T-helper 1 cell treated with Interleukin-12 subunit alpha and Interleukin-12 subunit beta and Interleukin-4 antibody, amounts not matched to agents 30 μg/mL and 1 μg/mL, for 36 hours (primary cell): Measurements from ENCODE around the gene B4GALT4.
A peak's percentile ranks its signal among the peaks of the same experiment; 100 is the strongest.
"Not testable (repeated sequence)": the region's sequence is repeated elsewhere in the genome, so short reads cannot be mapped to it uniquely, and the experiment has no call there.

Source experiments
- H3K27ac Mint-ChIP-seq: one replicate; pipeline ENCODE4 v1.8.0; 2021; ENCODE audit warnings: mild to moderate bottlenecking, mixed read lengths
- H3K27me3 Mint-ChIP-seq: one replicate; pipeline ENCODE4 v1.8.0; 2021; ENCODE audit warnings: low read depth, mixed read lengths
- H3K36me3 Mint-ChIP-seq: one replicate; pipeline ENCODE4 v1.8.0; 2021; ENCODE audit warnings: low read depth, mixed read lengths
- H3K4me1 Mint-ChIP-seq: one replicate; pipeline ENCODE4 v1.8.0; 2021; ENCODE audit warnings: low read depth, mixed read lengths
- H3K4me3 Mint-ChIP-seq: one replicate; pipeline ENCODE4 v1.8.0; 2021; ENCODE audit warnings: mild to moderate bottlenecking, moderate library complexity, mixed read lengths
- H3K9me3 Mint-ChIP-seq: one replicate; pipeline ENCODE4 v1.8.0; 2021; ENCODE audit warnings: mixed read lengths

Gene B4GALT4, protein sequence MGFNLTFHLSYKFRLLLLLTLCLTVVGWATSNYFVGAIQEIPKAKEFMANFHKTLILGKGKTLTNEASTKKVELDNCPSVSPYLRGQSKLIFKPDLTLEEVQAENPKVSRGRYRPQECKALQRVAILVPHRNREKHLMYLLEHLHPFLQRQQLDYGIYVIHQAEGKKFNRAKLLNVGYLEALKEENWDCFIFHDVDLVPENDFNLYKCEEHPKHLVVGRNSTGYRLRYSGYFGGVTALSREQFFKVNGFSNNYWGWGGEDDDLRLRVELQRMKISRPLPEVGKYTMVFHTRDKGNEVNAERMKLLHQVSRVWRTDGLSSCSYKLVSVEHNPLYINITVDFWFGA

DNA sequence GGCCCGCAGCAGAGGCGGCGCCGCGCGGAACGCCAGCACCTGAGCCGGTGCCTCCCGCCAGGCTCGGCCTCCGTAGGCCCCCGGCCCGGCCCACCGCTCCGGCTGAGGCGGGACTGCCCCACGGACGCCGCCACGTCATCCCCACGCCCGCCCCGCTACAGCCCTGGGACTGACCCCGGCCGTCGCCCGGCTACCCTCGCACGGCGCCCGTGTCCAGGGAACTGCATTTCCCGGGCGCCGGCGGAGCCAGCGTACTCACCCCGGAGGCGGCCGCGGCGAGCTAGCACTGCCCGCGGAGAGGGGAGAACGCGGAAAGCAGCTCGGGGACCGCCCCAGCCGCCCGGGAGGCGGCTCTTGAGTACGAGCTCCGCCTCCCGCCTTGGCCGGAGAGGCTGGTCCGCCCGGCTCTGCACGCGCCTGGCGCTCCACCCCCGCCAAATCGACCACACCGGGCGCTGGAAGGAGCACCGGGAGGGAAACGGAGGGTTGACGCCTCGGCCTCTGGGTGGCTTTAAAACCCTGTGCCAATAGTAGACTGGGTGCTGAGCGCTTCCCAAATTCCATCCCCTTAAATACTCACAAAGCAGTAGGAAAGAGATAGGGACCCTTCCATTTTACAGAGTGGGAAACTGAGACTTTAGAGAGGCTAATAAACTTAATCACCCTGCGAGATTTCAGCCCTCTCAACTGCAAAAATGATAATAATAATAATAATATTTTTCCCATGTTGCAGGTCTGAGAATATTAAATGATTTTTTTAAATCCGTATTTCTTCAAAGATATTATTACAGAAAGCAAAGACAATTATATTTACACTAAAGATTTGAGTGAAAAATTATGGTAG is at the start of gene B4GALT4:
Gene B4GALT4, minus strand, starts transcription at position 288 of the 844 bp plus-strand sequence. CDS start 10,779 bp downstream, outside the sequence.
- Mint-ChIP-seq H3K27ac (peak within 1 kb of the TSS; percentile 74), H3K36me3 (peaks cover 14% of the 10 kb centered on the region), H3K4me1 (peaks cover 34% of the 10 kb centered on the region), H3K27me3 (no peaks in the 10 kb centered on the region), H3K4me3 (peak within 1 kb of the TSS; percentile 85), H3K9me3 (no peaks in the 10 kb centered on the region)

DNA sequence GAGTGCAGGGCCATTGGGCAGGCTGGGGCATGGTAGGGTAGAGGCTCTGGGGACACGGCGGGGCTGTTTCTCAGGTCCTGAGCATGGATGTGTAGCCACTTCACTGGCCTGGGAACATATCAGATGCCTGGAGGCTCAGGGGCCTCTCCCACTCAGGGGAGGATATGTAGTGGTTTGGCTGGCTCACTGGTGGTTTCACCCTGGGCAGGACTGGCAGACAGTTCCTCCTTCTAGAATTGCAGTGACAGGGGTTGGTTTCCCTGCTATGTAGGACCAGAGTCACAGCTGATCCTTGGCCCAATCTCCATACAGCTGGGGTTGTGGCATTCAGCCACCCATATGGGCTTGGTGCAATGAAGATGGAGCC is 48.7 kb upstream of the B4GALT4 start:
- Mint-ChIP-seq H3K9me3 (peaks cover 43% of the 10 kb centered on the region), H3K4me1 (peaks cover 19% of the 10 kb centered on the region), H3K27me3 (peaks cover 57% of the 10 kb centered on the region)

DNA sequence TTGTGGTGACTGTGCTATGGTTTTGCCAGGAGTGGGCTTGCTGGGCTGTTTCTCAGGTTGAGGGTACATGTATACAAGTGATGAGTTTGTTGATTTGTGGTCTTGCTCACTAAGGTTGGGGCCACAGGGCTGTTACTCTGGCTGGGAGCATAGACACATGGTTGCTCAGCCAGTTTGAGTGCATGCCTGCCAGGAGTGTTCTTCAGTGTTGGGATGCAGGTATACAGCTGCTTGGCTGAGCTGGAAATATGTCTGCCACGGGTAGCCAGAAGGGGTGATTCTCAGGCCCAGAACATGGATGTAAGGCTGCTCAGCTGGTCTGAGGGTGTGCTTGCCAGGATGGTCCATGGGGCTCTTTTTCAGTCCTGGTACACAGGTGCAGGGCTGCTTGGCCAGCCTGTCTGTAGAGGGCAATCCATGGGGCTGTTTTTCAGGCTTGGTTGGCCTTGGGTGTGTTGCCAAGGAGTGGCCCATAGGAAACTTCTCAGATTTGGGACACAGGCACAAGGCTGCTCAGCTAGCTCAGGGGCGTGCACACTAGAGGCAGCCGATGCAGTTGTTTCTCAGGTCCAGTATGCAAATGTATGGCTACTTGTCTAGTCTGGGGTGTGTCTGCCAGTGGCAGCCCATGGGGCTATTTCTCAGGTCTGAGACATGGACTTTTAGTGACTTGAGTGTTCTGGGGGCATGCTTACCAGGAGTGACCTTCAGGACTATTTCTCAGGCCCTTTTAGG is 48.2 kb upstream of the B4GALT4 start:
- Mint-ChIP-seq H3K4me1 (peaks cover 15% of the 10 kb centered on the region), H3K36me3 (peaks cover 11% of the 10 kb centered on the region), H3K27ac (no peak overlapping the region), H3K27me3 (peaks cover 60% of the 10 kb centered on the region), H3K9me3 (peaks cover 49% of the 10 kb centered on the region), H3K4me3 (no peak overlapping the region)

More for the DNA sequence above, 48.7 kb upstream of the B4GALT4 start:
- H3K27ac Mint-ChIP-seq = no peak overlapping the region
- H3K36me3 Mint-ChIP-seq = peaks cover 11% of the 10 kb centered on the region
- no peak overlapping the region for H3K4me3 Mint-ChIP-seq

DNA sequence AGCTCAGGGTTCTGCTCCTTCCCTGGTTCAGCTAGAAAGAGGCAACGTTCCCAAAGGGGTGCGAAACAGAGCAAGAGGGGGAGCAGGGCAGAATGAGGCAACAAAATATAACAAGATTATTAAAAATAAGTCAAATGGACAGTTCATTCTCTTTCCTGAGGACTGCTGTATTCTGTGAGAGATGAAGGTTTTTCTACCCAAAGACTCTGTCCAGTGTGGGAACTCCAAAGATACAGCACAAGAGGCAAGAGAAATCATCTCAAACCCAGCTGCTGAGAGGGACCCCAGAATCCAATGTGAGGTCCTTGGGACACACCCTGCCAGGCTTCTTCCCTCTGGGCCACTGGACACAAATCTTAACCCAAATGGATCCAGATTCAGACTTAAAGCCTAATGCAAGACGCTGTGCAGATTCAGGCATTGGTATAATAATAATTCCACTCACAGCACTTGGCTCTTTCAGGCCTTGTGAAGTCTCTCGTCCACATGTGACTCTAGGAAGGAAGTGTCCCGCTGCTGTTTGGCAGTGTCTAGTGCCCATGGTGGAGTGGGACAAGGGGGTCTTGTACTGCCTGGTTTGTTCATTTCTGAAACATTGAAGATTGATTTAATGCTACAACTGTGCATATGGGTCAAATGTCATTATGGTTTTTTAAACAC is 39.0 kb upstream of the B4GALT4 start:
- Mint-ChIP-seq H3K27me3 (peaks cover 7% of the 10 kb centered on the region), H3K36me3 (peaks cover 15% of the 10 kb centered on the region), H3K4me1 (no peaks in the 10 kb centered on the region), H3K27ac (no peak overlapping the region), H3K4me3 (no peak overlapping the region), H3K9me3 (peaks cover 34% of the 10 kb centered on the region)

DNA sequence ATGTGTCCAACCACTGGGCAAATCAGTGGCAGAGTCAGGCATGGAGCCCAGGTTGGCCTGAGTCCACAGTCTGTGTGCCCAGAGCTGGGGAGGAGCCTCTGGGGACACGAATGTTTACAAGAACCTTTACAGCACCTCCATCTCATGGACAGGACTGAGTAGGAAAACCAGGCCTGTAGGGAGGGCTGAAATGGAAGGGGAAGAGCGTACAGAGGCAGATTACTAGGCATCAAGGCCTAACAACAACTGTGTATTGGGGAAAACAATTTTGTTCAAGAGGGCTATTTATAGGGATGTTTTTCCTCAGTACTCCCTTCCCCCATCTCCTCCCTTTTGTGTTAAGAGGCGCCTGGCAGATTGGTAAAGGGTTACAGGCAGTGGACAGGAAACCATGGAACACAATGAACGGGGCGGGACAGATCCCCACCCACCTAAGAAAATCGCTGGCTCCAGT is 38.5 kb upstream of the B4GALT4 start:
- Mint-ChIP-seq H3K36me3 (peaks cover 15% of the 10 kb centered on the region), H3K9me3 (peaks cover 28% of the 10 kb centered on the region), H3K4me1 (no peaks in the 10 kb centered on the region), H3K4me3 (no peak overlapping the region), H3K27me3 (peaks cover 6% of the 10 kb centered on the region), H3K27ac (no peak overlapping the region)

DNA sequence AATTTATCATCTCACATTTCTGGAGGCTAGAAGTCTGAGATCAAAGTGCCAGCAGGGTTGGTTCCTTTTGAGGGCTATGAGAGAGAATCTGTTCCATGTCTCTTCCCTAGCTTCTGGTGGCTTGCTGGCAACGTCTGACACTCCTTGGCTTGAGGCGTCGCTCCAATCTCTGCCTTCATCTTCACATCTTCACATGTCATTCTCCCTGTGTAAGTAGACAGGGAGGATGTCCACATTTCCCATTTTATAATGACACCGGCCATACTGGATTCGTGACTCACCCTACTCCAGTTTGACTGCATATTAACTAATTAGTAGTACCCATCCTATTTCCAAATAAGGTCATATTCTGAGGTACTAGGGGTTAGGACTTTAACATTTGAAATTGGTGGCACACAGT is 36.0 kb upstream of the B4GALT4 start:
- Mint-ChIP-seq H3K9me3 (peaks cover 10% of the 10 kb centered on the region), H3K4me3 (no peak overlapping the region), H3K27me3 (peaks cover 17% of the 10 kb centered on the region), H3K4me1 (no peaks in the 10 kb centered on the region), H3K36me3 (peaks cover 2% of the 10 kb centered on the region), H3K27ac (no peak overlapping the region)

DNA sequence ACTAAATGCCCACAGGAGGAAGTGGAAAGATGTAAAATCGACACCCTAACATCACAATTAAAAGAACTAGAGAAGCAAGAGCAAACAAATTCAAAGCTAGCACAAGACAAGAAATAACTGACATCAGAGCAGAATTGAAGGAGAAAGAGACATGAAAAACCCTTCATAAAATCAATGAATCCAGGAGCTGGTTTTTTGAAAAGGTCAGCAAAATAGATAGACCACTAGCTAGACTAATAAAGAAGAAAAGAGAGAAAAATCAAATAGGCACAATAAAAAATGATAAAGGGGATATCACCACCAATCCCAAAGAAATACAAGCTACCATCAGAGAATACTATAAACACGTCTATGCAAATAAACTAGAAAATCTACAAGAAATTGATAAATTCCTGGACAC is 29.5 kb upstream of the B4GALT4 start:
- Mint-ChIP-seq H3K27me3 (peaks cover 54% of the 10 kb centered on the region), H3K9me3 (peaks cover 14% of the 10 kb centered on the region)
- H3K27ac Mint-ChIP-seq, H3K4me3 Mint-ChIP-seq, H3K36me3 Mint-ChIP-seq, H3K4me1 Mint-ChIP-seq: not testable (repeated sequence)

DNA sequence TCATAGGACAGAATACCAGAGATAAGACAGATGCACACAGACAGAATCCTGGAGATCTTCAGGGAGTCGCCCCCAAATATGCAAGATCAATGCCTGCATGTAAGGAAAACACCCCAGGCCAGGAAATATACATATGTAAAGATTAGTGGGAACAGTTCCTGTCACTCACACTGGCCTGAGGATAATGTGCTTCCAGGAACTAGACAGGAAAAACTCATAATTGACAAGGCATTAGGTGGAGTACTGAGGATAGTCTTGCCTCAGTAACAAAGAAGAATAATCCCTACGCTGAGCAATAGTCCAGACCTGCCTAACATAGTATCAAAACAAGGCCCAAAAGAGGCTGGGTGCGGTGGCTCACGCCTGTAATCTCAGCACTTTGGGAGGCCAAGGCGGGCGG is 20.4 kb upstream of the B4GALT4 start:
- Mint-ChIP-seq H3K36me3 (no peaks in the 10 kb centered on the region), H3K9me3 (no peaks in the 10 kb centered on the region), H3K4me1 (no peaks in the 10 kb centered on the region), H3K27me3 (peaks cover 20% of the 10 kb centered on the region), H3K4me3 (no peak overlapping the region), H3K27ac (no peak overlapping the region)

DNA sequence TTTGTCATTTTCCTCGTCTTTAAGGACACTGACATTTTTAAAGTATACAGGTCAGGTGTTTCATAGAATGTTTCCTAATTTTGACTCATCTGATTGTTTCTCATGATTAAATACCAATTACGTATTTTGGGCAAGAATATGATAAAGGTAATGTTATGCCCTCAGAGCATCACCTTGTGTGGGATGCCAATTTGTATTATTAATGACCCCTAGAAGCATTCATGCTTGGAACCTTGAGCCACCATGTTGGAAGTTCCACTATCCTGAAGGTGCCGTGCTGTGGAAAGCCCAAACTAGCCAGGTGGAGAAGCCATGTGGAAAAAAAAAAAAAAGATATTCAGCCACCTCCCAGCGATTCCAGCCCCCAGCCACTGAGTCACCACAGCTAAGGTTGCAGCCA is 19.1 kb upstream of the B4GALT4 start:
- Mint-ChIP-seq H3K36me3 (no peaks in the 10 kb centered on the region), H3K27ac (no peak overlapping the region), H3K9me3 (no peaks in the 10 kb centered on the region), H3K4me1 (no peaks in the 10 kb centered on the region), H3K27me3 (peaks cover 14% of the 10 kb centered on the region), H3K4me3 (no peak overlapping the region)

DNA sequence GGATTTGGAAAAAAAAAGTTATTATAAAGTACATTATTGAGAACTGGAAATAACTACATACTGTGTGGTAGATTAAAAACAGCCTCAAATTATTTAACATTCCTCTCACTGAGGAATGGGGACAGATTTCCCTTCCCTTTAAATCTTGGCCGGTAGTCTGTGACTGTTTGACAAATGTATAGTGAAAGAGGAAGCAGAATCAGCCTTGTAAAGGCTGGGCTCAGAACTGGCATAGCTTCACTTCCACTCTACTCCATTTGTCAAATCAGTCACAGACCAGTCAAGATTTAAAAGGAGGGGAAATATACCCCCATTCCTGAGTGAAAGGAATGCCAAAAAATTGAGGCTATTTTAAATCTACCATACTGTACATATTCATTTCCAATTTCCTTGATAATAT is 18.2 kb upstream of the B4GALT4 start:
- Mint-ChIP-seq H3K27ac (no peak overlapping the region), H3K4me3 (no peak overlapping the region), H3K4me1 (no peaks in the 10 kb centered on the region), H3K36me3 (no peaks in the 10 kb centered on the region), H3K27me3 (peaks cover 13% of the 10 kb centered on the region), H3K9me3 (no peaks in the 10 kb centered on the region)

DNA sequence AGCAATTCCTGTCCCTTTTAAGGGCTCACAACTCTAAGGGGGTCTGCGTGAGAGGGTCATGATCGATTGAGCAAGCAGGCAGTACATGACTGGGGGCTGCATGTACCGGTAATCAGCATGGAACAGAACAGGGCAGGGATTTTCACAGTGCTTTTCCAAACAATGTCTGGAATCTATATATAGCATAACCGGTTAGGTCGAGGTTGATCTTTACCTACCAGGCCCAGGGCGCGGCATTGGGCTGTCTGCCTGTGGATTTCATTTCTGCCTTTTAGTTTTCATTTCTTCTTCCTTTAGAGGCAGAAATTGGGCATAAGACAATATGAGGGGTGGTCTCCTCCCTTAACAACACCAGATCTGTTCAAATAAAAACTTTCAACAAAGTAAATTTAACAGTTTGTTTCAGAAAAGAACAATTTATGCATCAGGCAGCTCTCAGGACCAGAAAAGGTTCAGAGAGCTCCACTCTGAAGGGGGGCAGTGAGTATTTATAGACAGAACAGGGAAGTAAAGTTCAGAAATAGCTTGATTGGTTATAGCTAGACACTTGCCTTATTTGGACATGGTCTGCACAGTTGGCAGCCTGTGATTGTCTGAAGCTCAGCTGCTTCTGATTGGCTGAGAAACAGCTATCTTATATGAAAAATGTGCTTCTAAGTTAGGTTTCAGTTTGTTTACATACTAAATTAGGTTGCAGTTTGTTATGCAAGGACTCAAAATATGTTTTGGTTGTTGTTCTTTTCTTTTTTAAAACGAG is 17.2 kb upstream of the B4GALT4 start:
- Mint-ChIP-seq H3K4me3 (no peak overlapping the region), H3K27ac (no peak overlapping the region), H3K36me3 (no peaks in the 10 kb centered on the region), H3K4me1 (no peaks in the 10 kb centered on the region), H3K9me3 (no peaks in the 10 kb centered on the region), H3K27me3 (peaks cover 10% of the 10 kb centered on the region)

DNA sequence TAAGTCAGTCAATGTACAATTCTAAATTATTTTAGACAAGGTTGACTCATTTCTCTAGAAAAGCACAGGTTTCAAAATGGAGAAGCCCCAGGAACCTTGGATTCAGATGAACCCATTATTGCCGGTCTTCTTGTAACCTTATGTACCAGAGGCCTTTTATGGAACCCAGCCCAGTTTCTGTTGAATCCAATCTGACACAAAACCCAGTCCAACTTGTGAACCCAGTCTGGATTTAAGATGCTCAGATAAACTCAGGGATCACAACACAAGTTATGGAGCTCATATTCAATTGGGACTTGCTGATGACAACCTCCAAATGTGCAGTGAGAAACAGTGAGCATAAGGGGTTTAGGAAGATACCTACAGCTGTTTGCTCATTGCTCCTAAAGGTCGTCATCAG is 16.4 kb upstream of the B4GALT4 start:
- Mint-ChIP-seq H3K27me3 (peaks cover 12% of the 10 kb centered on the region), H3K4me3 (no peak overlapping the region), H3K4me1 (no peaks in the 10 kb centered on the region), H3K36me3 (no peaks in the 10 kb centered on the region), H3K27ac (no peak overlapping the region), H3K9me3 (no peaks in the 10 kb centered on the region)

DNA sequence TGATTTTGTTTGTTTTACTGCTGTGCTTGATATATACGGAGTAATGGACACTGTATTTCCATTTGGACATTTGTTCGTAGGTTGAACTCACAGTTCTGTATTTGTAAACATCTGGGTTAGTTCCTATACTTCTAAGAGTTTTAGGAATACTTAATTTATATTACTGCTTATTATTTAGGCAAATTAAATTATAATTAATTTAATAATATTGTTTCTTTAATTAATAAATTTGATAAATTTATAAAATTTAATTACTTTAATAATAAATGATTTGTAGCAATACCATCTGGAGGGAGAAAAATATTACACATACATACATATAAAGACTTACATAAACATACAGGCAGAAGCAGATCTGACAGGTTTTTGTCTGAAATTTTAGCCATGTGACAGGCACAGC is 14.5 kb upstream of the B4GALT4 start:
- peaks cover 7% of the 10 kb centered on the region for H3K27me3 Mint-ChIP-seq
- H3K4me3 Mint-ChIP-seq = no peak overlapping the region
- no peaks in the 10 kb centered on the region for H3K4me1 Mint-ChIP-seq
- no peaks in the 10 kb centered on the region for H3K36me3 Mint-ChIP-seq
- no peak overlapping the region for H3K27ac Mint-ChIP-seq
- no peaks in the 10 kb centered on the region for H3K9me3 Mint-ChIP-seq
